Calu3 (cell line): ENCODE data around the gene SMNDC1. TPM values are rescaled to one million over a fixed set of nuclear protein-coding genes. Genes with fewer than 3 reads are reported as not detected.
"Not testable (repeated sequence)": the region's sequence is repeated elsewhere in the genome, so short reads cannot be mapped to it uniquely, and the experiment has no call there.

Experiments
- BruUV-seq: library from RNA; stranded (reverse); fragments of 400-500 nt; replicated peaks from 2 replicates; lab custom pipeline; 2021; lab: Mats Ljungman, UMichigan
- CTCF ChIA-PET: fragments of 300-600 bp; sonication (Branson Sonifier 250); formaldehyde crosslinking; loops from one replicate; lab custom pipeline; 2022; ENCODE audit warnings: antibody characterized with exemption; lab: Charles Lee
- DNase-seq: peaks from one replicate; pipeline ENCODE4 v3.0.0; 2022
- H3K27ac Mint-ChIP-seq: one replicate; pipeline ENCODE4 v1.8.0; 2022; ENCODE audit warnings: mixed read lengths; ENCODE audit not compliant: unreplicated experiment
- H3K27me3 Mint-ChIP-seq: one replicate; pipeline ENCODE4 v1.8.0; 2022; ENCODE audit warnings: mixed read lengths; ENCODE audit not compliant: unreplicated experiment
- H3K36me3 Mint-ChIP-seq: one replicate; pipeline ENCODE4 v1.8.0; 2022; ENCODE audit warnings: mild to moderate bottlenecking, moderate library complexity, mixed read lengths; ENCODE audit not compliant: insufficient read depth, unreplicated experiment
- H3K4me1 Mint-ChIP-seq: one replicate; pipeline ENCODE4 v1.8.0; 2022; ENCODE audit warnings: mild to moderate bottlenecking, low read depth, mixed read lengths; ENCODE audit not compliant: unreplicated experiment
- H3K4me3 Mint-ChIP-seq: one replicate; pipeline ENCODE4 v1.8.0; 2022; ENCODE audit warnings: mild to moderate bottlenecking, low read depth, moderate library complexity, mixed read lengths; ENCODE audit not compliant: unreplicated experiment
- H3K9me3 Mint-ChIP-seq: one replicate; pipeline ENCODE4 v1.8.0; 2022; ENCODE audit warnings: low read depth, mixed read lengths; ENCODE audit not compliant: unreplicated experiment
- CTCF ChIP-seq: fragments of 200-600 bp; IDR thresholded peaks from one replicate; pipeline ENCODE4 v1.8.0; 2022; ENCODE audit warnings: antibody characterized with exemption; ENCODE audit not compliant: unreplicated experiment
- intact Hi-C: fragments of 100-400 bp; cut with micrococcal nuclease; formaldehyde crosslinking; loops from one replicate; pipeline ENCODE4 v1.10.0; 2022; ENCODE audit not compliant: unreplicated experiment
- total RNA-seq: library from RNA; stranded (reverse); gene quantifications from 2 replicates; pipeline ENCODE4 v1.2.3, GENCODE V29; 2022

The SMNDC1 gene
- total RNA-seq, 1 experiment from 2014 or later, result 32.8 TPM

DNA sequence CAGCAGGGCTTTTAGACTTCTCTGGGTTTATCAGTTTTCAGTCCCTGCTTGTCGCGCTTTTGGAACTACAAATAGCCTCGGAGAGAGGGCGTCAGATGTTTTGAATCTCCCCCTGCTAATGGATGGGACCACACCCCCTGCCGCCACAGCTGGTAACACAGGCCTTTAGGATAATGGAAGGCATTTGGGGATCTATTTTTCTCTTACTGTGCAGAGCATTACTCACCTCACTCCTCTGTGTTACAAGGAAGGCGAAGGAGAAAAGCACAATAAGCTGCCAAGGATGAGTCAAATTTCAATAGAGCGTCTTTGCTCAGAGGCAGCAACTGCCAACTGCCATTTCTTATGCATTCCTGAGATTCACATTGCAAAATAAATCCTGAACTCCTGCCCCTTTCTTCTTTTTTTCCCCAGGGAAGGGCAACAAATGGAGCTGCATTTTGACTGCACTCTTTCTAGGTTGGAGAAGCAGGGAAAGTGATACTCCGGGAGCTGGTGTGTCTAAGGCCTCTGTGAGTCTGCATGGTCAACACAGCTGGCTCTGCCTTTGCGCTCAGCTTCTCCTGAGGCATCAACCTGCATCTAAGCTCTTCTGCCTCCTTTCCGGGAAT, 31.5 kb upstream of the SMNDC1 start:
- no peaks in the 10 kb centered on the region for H3K36me3 Mint-ChIP-seq
- H3K27ac Mint-ChIP-seq, result no peak overlapping the region
- CTCF ChIA-PET, result no interaction called here
- no peaks in the 10 kb centered on the region for H3K9me3 Mint-ChIP-seq
- no peaks in the 10 kb centered on the region for H3K4me1 Mint-ChIP-seq
- no peak for TF ChIP-seq CTCF
- intact Hi-C loops, result no loop called here
- DNase-seq, result no peak
- no TSS peak for BruUV-seq
- no peaks in the 10 kb centered on the region for H3K27me3 Mint-ChIP-seq
- H3K4me3 Mint-ChIP-seq, result no peak overlapping the region

DNA sequence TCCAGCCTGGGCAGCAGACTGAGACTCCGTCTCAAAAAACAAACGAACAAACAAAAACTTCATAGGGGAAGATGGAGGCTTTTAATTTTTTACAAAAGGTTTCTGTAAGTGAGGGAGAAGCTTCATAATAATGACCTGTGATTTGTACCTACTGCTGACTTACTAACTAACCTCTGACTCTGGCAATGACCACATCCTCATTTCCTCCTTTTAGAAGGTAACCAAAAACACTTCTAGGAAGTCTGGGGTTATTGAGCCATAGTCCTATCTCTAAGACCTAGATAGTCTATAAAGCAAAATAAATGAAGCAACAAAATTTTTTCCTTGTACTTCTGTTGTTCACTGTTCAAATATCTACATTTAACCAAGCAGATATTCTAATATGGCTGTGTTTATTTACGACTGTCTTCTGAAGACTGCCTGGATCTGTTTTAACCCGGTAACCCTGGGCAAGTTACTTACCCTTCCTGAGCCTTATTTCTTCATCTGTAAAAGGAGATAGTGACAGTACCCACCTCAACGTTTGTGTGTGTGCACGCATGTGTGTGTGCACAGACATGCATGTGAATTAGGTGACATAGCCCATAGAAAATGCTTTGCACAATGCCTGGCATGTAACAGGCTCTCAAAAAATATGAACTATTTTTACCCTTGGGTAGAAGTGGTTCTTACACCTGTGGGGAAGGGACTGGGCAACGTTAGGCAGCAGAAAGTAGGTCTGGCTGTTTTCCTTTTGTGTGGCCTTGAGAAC, 30.8 kb upstream of the SMNDC1 start:
- Mint-ChIP-seq H3K27me3 (no peaks in the 10 kb centered on the region), H3K27ac (no peak overlapping the region), H3K36me3 (no peaks in the 10 kb centered on the region), H3K9me3 (peaks cover 2% of the 10 kb centered on the region), H3K4me3 (no peak overlapping the region), H3K4me1 (no peaks in the 10 kb centered on the region)
- intact Hi-C loops, result no loop called here
- CTCF ChIA-PET, result interaction anchor here (0.6 kb wide), 1 partner anchor 15 kb away, joined by 3 read pairs; no protein-coding TSS in a partner anchor
- TF ChIP-seq CTCF, result no peak
- no peak for DNase-seq
- BruUV-seq, result no TSS peak

GRCh38 chr10:110334061-110334656, 29.4 kb upstream of the SMNDC1 start:
- no peaks in the 10 kb centered on the region for H3K36me3 Mint-ChIP-seq
- intact Hi-C loops, result no loop called here
- no peaks in the 10 kb centered on the region for H3K4me1 Mint-ChIP-seq
- no peaks in the 10 kb centered on the region for H3K27me3 Mint-ChIP-seq
- no peak for DNase-seq
- no peak overlapping the region for H3K4me3 Mint-ChIP-seq
- no TSS peak for BruUV-seq
- no peak for TF ChIP-seq CTCF
- CTCF ChIA-PET, result no interaction called here
- no peak overlapping the region for H3K27ac Mint-ChIP-seq
- H3K9me3 Mint-ChIP-seq, result peaks cover 6% of the 10 kb centered on the region

GRCh38 chr10:110331226-110331795, 26.6 kb upstream of the SMNDC1 start:
- H3K9me3 Mint-ChIP-seq, H3K27ac Mint-ChIP-seq, BruUV-seq, DNase-seq, H3K4me3 Mint-ChIP-seq, H3K36me3 Mint-ChIP-seq, intact Hi-C loops, H3K27me3 Mint-ChIP-seq, CTCF ChIA-PET: not testable (repeated sequence)
- H3K4me1 Mint-ChIP-seq, result peaks cover 14% of the 10 kb centered on the region
